HS-27A (cell line): ENCODE results near the gene KRTAP10-1.
"Not testable (repeated sequence)": the region's sequence is repeated elsewhere in the genome, so short reads cannot be mapped to it uniquely, and the experiment has no call there.

ENCODE experiments used
- DNase-seq: peaks from one replicate; pipeline ENCODE4 v3.0.0-alpha.2; 2012; ENCODE audit warnings: low read depth, missing footprints

Gene KRTAP10-1

DNA sequence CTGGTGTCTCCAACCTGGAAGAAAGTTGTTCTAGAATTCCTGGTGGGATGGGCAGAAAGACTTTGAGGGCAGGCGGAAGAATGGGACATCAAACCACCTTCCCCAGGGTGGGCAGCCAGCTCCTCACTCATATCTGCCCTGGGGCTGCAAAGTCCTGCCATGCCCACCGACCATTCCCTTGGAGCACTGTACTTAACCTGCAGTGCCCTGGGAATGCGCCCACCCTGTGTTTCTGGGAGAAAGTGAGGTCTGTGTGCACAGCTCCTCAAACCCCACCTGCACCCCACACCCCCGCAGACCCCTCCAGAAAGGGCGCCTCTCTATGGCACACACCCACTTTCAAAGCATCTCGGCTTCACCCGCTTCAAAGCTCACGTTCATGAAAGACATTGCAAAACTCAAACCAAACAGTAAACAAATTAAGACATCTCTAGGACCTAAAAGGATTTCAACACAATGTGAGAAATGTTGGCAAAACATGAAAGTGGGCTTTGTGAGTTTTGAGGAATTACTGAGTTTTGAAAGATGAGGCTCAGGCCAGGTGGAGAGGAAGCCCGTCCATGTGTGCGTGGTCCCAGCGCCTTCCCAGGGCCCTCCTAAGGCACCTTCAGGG lies 25.1 kb downstream of the KRTAP10-1 start:
- DNase-seq = no peak

DNA sequence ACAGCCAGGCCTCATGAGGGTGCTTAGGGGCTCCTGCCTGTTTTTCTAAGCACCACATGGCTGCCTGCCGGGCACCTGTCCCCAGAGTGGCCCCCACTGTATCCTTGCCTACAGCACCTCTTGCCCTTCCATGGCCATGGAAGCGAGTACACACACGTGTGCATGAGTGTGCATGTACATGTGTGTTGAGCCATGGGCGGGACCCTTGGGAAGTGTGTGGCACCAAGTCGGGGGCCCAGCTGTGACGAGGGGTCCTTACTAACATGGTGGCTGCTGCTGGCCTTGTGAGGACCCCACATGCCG lies 25.8 kb downstream of the KRTAP10-1 start:
- no peak for DNase-seq

DNA sequence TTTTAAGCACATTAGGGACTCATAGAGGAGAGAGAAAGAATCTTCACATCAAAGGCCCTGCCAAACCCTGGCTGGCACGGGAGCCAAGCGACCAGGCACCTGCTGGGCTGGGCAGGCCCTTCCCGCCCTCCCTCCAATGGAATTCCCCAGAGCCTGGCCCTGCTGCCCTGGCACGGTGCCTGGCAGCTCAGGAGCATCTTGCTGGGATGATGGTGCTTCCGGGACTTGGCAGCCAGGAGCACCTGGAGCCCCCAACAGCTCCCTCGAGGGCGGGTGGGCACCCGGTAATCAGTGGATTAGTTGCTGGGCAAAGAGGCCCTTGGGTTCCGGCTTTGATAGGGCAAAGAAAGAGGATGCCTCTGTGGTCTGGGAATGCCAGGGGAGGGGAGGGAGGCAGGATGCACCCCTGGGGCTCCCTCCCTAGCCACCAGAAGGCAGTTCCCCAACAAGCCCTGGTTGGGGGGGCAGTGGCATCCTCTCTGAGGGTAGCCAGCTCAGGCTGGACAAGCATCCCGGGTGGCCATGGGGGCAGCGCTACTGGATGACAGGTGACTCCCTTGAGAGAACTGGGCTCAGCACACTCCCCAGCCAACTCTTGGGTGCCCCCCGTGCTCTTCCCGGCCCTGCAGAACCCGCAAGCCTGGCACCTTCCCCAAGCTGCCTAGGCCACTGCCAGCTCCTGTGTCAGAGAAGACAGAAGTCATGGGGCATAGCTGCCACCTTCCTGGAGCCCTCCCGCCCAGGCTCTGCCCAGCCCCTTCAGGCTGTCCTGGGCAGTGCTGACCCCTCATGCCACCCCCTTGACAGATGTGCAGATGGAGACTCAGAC lies 26.4 kb downstream of the KRTAP10-1 start:
- DNase-seq = no peak

DNA sequence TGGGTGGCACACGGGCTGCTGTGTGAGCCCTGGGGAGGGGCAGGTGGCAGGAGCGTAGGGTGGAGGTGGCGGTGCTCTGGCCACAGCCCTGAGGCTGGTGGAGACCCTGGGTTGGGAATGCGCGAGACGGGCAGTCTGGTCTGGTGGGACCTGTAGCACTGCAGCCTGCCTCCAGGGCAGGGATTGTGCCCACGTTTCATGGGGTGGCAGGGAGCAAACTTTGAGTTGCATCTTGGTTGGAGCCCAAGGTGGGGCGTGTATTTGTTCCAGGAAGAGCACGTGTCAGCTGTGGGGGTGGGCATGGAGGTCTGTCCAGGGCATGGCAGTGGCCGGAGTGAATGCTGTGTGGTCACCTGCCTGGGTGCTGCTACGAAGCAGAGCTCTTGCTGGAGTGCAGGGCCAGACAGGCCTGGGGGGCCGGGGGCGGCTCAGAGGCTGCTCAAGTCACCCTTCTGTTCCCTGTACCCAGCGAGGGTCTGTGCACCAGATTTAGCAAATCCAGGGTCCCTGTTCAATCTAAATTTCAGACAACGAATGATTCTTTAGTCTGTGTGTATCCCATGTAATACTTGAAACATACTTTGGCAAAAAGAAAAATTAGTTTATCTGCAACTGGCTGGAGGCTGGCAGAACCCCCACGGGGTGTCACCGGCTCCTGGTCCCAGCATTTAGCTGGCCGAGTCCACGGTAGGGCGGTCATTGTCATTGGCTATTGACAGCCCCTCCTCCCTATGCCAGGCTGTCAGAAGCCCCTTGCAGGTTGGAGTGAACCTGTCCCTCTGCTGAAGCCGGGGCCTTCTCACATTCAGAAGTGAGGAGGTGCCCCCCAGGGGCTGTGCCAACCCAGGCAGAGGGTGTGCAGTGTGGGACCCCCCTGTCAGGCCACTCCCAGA lies 27.3 kb downstream of the KRTAP10-1 start:
- no peak for DNase-seq

DNA sequence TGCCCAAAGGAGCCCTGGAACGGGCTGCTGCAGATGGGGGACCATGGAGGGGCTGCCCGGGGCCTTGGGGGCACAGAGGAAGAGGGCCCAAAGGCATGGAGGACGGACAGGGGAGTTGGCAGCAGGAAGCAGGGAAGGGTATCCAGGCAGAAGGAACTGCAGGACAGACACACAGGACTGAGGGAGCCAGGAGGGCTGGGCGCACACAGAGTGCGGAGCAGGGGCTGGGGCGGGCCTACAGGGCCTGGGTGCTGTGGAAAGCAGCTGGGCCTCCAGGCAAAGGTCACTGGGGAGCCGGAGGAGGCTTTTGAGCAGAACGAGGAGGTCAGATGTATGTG lies 28.1 kb downstream of the KRTAP10-1 start:
- DNase-seq = no peak

DNA sequence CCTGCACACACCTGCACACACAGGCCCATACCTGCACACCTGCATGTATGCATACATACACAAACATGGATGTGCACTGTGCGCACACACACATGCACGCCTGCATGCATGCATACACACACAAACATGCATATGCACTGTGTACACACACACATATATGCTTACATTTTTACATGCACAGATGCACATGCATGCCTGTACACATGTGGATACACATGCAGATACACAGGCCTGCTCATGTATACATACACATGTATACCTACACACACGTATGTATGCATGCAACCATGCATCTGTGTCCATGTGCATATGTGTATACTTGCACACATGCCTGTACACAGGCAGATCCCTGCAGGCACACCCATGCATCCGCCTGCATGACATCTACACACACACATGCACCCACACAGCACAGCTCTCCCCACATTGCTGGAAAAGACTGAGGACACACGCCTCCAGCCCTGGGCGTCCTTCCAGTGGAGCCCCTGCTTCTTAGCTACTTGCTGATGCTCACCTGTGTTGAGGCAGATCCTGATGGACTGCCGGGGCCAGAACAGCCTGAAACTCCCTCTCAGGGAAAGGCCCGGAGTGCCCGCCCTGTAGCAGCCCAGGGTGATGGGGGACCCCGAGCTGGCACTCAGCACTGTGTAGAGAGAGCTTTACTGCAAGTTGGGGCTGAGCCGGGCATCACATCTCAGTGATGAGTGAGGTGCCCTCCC lies 28.6 kb downstream of the KRTAP10-1 start:
- DNase-seq = no peak

DNA sequence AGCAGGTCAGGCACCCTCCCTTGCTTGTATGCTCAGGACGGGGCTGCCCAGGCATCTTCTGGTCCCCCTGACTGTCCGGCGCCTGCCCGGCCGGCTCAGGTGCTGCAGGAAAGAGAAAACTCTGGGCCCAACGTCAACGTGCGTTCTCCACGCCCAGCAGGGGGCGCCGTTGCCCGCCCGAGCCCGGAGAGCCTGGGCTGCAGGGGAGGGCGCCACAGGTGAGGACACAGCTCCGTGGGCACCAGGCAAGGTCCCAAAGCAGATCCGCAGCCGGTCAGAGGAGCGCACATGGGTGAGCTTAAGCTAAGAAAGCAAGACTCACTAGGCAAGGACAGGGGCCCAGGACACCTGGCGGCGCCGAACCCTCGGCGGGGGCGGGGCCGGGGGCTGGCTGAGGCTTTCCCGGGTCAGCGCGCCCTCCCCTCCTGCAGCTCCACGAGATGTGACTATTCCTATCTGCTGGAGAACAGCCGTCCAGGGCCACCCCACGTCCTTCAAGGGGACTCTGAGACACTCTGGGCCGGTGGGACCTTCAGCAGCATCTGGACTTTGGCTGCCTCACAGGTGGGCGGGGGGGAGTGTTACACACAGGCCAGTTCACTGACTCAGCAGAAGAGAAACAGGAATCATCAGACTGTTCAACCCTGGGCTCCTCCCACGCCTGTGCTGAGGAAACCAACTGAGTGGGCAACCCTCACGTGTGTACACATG lies 29.3 kb downstream of the KRTAP10-1 start:
- no peak for DNase-seq

DNA sequence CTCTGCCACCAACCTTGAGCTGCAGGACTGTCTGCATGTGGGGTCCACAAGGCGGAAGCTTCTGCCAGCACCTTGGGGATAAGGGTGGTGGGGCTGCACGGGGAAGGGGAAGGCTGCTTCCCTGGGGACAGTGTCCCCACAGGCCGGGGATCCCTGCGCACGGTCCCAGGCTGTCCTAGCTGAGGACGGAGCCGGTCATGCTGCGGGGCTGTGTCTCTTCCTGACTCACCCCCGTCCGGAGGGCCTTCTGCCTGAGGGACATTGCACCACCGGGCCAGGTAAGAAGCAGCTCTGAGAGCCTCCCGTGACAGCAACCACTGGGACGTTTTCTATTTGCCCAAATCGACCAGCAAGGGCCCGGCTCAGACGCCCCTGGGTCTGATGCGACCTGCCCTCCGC lies 29.9 kb downstream of the KRTAP10-1 start:
- no peak for DNase-seq

DNA sequence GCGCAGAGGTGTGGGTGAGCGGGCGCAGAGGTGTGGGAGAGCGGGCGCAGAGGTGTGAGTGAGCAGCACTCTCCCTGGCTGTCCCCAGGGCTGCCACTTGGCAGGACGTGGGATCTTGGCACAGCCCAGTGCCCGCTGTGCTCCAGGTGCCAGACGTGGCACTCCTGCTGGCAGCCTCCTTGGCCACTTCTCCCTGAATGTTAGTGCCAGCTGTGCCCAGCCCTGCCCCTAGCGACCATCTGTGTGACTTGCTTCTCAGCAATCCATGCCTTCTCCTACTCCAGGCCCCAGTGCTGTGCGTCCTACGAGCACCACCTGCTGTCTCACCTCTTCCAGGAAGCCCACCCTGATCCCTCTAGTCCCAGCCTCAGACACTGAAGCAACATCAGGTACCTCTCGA lies 30.5 kb downstream of the KRTAP10-1 start:
- DNase-seq = no peak

DNA sequence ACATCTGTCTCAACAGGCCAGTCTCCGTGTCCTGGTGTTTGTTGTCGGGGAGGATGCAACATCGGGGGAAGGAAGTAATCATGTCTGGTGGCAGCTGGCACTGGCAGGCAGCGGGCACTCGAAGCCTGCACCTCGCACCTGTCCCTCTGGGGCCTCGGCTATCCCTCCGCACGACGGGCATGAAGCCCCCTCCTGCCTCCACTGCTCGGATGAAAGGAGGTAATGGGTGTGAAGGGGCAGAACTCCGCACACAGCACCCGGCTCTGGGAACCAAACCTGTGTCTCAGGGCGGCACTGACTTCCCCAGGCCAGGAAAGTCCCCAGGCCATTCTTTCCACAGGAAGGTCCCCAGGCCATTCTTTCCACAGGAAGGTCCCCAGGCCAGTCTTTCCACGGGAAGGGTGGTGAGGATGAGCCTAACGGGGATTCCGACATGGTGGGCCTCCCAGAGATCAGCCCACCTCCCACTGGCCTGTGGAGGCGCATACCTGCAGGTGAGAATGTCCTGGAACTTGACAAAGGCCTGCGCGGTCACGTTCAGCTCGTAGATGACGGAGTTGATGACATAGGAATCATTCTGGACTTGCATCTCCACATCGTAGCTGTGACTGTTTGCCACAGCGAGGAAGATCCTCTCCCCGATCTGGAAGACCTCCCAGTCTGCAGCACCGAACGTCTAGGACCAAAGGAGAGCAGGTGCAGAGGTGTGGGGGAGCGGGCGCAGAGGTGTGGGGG lies 31.1 kb downstream of the KRTAP10-1 start:
- DNase-seq = no peak

DNA sequence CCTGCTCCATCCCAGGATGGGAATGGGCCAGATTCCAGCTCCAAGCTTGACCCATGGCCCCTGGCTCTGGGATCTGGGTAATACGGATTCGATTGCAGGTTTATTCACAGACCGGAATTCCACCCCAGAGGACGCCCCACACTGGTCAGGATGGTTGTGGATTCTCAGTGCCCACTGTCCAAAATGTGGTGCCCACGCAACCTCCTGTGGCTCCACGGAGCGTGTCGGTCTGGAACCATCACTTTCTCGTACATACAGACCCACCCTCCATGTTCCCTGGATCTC lies 31.6 kb downstream of the KRTAP10-1 start:
- no peak for DNase-seq

DNA sequence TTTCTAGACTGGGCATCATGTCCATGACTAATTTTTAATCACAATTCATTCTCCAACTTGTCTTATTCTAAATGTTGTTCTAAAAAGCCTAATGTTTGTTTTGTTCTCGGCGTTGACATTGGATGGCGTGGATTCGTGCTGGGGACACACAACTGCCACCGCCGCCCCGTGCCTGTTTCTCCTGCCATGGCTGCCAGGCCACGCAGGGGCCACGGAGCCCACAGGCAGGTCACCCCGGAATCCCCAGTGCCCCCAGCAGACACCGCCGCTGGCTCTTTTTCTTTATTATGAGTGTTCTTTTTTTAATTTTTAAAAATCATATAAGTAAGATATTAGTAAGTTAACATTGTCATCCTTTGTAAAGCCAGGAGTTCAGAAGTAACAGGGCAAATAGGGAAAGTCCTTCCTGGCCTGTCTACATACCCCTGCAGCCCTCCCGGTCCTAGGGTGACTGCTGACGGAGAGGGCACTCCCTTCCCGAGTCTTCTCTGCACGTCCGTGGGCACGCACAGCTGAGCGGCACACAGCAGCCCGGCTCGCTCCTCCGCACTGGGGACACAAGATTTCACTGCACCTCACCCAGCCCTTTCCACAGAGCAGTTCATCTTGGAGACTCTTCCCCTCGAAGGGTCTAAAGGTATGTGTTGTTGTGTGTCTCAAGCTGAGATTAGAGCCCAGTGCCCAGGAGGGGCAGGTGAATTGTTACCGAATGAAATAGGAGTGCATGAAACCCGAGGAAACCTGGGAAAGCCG lies 32.1 kb downstream of the KRTAP10-1 start:
- DNase-seq = no peak

DNA sequence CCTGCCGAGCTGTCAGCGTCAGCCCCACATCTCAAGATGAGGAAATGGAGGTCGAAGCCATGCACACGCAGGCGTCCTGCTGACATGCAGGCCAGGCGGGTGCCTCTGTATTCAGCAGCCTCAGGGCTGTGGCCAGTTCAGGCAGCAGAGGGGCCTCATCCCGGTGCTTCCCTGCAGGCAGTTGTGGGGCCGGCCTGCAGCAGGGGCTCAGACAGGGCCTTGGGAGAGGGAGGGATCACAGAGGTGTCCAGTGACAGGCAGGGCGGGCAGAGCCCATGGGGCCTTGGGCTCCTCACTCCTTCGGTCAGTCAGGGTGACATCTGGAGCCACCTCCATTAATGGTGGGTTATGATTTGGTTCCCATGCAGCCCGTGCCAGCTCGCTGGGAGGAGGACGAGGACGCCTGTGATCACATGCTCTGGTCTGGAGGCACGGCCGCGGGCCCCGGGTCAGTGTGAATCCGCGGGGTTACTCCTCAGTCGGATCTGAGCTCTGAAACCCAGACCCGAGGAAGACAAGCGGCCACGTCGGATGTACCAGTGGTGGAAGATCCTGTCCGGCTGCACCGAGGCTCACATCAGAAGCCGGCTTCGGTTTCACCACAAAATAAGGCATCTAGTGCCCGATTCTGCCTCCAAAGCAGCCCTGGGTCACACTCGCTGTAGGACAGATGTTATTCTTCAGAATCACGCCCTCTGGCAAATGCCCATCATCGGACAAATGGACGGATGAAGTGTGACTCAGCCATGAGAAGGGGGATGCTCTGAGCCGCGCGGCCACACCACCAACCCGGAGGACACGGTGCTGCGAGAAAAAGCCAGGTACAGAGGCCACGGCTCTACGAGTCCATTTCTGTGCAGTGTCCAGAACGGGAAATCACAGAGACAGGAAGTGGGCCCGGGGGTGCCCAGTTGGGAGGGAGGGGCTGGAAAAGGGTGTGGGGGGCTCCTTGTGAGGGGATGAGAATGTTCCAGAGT lies 33.4 kb downstream of the KRTAP10-1 start:
- DNase-seq = no peak

DNA sequence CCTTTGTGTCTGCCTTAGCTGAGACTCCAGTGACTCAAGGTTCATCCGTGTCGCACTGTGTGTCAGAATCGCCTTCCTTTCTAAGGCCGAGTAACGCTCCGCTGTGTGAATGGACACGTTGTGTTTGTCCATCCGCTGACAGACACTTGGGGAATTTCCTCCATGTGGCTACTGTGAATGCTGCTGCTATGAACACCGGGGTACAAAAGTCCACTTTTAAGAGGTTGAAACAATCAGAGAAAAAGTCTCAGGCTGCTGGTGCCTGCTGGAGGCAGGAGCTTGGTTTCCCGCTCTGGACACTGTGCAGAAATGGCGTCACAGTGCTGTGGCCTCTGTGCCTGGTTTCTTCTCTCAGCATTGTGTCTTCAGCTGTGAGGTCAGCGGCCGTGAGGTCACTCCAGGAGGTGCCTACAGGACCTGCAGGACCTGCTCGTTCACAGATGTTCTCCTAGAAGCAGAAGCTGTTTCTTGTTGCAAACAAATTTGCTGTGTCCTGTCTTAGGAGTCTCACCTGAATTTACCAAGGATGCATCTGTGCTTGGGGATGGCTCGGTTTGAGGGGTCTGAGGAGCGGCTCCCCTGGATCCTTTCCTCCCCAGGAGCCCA lies 34.2 kb downstream of the KRTAP10-1 start:
- no peak for DNase-seq

DNA sequence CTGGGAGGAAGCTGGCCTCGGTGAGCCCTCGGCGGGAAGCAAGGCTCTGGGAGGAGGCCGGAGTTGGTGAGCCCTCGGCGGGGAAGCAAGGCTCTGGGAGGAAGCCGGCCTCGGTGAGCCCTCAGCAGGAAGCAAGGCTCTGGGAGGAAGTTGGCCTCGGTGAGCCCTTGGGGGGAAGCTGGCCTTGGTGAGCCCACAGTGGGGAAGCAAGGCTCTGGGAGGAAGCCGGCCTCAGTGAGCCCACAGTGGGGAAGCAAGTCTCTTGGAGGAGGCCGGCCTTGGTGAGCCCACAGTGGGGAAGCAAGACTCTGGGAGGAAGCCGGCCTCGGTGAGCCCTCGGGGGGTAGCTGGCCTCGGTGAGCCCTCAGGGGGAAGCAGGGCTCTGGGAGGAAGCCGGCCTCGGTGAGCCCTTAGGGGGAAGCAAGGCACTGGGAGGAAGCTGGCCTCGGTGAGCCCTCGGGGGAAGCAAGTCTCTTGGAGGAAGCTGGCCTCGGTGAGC lies 36.0 kb downstream of the KRTAP10-1 start:
- no peak for DNase-seq

DNA sequence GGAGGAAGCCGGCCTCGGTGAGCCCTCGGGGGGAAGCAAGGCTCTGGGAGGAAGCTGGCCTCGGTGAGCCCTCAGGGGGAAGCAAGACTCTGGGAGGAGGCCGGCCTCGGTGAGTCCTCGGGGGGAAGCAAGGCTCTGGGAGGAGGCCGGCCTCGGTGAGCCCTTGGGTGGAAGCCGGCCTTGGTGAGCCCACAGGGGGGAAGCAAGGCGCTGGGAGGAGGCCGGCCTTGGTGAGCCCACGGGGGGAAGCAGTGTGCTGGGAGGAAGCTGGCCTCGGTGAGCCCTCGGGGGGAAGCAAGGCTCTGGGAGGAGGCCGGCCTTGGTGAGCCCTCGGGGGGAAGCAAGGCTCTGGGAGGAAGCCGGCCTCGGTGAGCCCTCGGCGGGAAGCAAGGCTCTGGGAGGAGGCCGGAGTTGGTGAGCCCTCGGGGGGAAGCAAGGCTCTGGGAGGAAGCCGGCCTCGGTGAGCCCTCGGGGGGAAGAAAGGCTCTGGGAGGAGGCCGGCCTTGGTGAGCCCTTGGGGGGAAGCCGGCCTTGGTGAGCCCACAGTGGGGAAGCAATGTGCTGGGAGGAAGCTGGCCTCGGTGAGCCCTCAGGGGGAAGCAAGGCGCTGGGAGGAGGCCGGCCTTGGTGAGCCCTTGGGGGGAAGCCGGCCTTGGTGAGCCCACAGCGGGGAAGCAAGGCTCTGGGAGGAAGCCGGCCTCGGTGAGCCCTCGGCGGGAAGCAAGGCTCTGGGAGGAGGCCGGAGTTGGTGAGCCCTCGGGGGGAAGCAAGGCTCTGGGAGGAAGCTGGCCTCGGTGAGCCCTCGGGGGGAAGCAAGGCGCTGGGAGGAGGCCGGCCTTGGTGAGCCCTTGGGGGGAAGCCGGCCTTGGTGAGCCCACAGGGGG lies 36.7 kb downstream of the KRTAP10-1 start:
- not testable (repeated sequence) for DNase-seq

DNA sequence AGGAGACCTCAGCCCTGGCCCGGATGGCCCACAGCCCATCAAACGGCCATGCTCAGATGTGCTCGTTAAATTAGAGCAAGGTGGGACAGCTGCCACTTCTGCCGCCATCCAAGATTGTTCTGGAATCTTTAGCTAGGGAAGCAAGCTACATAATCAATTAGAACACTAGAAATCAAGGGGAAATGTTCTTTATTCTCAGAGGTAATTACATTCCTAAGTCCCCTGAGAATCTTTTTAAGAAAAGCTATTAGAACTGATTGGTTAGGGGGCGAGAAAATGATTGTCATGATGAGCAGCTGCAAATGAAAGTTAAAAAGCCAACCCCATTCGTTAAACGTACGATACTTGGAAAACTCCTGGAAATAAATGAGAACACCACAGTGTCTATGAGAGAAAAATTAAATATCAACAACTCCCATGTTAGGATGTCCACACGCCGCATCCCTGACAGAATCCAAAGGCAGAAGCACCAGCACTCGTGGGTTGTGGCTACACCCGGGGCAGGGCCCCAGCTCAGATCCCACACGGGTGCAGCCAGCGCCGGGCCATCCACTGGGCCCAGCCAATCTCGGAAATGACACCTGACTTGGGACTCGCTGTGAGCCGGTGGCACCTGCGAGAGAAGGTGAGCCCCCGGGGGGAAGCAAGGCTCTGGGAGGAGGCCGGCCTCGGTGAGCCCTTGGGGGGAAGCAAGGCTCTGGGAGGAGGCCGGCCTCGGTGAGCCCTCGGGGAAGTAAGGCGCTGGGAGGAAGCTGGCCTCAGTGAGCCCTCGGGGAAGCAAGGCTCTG lies 37.6 kb downstream of the KRTAP10-1 start:
- DNase-seq = no peak
